ENCODE measurements around the gene SHROOM3. TPM values are rescaled to one million over a fixed set of nuclear protein-coding genes. Genes with fewer than 3 reads are reported as not detected.

Gene SHROOM3
- total and polyA plus RNA-seq, 2 experiments from 2014 or later = 11.3 to 73.5 TPM

- DNase-seq (ENCODE audit: low spot score) = no peak
- H3K9me2 ChIP-seq (ENCODE audit: insufficient read depth) = no peaks in the 10 kb centered on the region
- H3K79me2 ChIP-seq (replicated peaks; ENCODE audit: insufficient read depth) = no peaks in the 10 kb centered on the region
- TF ChIP-seq ZNF114 (CRISPR knock-in tag; IDR thresholded peaks at IDR 0.05) = no peak
- TF ChIP-seq STAT1 (IDR thresholded peaks at IDR 0.05; ENCODE audit: unreplicated experiment) = no peak
- TF ChIP-seq EZH2 (IDR thresholded peaks at IDR 0.05; ENCODE audit: low read depth, unreplicated experiment) = no peak
- TF ChIP-seq ZNF462 (CRISPR knock-in tag; IDR thresholded peaks at IDR 0.05) = no peak
- no peak for TF ChIP-seq REST (IDR thresholded peaks at IDR 0.05; ENCODE audit: unreplicated experiment)
- no peak for TF ChIP-seq EZH2phosphoT487 (IDR thresholded peaks at IDR 0.05; ENCODE audit: unreplicated experiment)
- no peak for TF ChIP-seq CREB1 (CRISPR knock-in tag; IDR thresholded peaks at IDR 0.05; ENCODE audit: low read depth)
- no peak for TF ChIP-seq POLR2AphosphoS5 (IDR thresholded peaks at IDR 0.05; ENCODE audit: low read depth)
- no peak for TF ChIP-seq ZNF331 (CRISPR knock-in tag; IDR thresholded peaks at IDR 0.05; ENCODE audit: low read depth)
- TF ChIP-seq CTCF (conservative IDR thresholded peaks at IDR 0.05; ENCODE audit: low read depth in 2 of 2) = no peak
- no peak for TF ChIP-seq JUNB (IDR thresholded peaks at IDR 0.05; ENCODE audit: unreplicated experiment)
- TF ChIP-seq ETS1 (IDR thresholded peaks at IDR 0.05) = no peak
- TF ChIP-seq NANOG (IDR thresholded peaks at IDR 0.05; ENCODE audit: borderline replicate concordance) = no peak
- H3K27ac ChIP-seq (ENCODE audit: low read depth) = no peak overlapping the region
- H3K4me1 ChIP-seq (ENCODE audit: insufficient read depth) = no peaks in the 10 kb centered on the region
- H3K27me3 ChIP-seq (ENCODE audit: insufficient read depth) = no peaks in the 10 kb centered on the region
- Mint-ChIP-seq H3K4me1 (no peaks in the 10 kb centered on the region), H3K27me3 (ENCODE audit: insufficient read depth, low read depth, poor library complexity) (peaks cover 2% of the 10 kb centered on the region), H3K4me3 (no peak overlapping the region), H3K9me3 (no peaks in the 10 kb centered on the region), H3K27ac (no peak overlapping the region), H3K36me3 (ENCODE audit: low read depth) (no peaks in the 10 kb centered on the region)
- ATAC-seq = no peak
- H3K4me3 ChIP-seq = no peak overlapping the region
- no peaks in the 10 kb centered on the region for H4K20me1 ChIP-seq (replicated peaks; ENCODE audit: insufficient read depth)
- no peak overlapping the region for H2AFZ ChIP-seq
- no peaks in the 10 kb centered on the region for H3K36me3 ChIP-seq (ENCODE audit: insufficient read depth)
- H3K4me2 ChIP-seq = no peak overlapping the region
- H3F3A ChIP-seq (replicated peaks; ENCODE audit: low read depth) = no peaks in the 10 kb centered on the region
Measured at GRCh38 chr4:76502886-76503285, 67.9 kb downstream of the SHROOM3 start.

Measured in GM23338 (cell line).